Right cardiac atrium (tissue), 5 donors: ENCODE results near the gene NUP37. TPM values are rescaled to one million over a fixed set of nuclear protein-coding genes. Genes with fewer than 3 reads are reported as not detected.

Experiments used
- ATAC-seq, 2 donors: fragments of 200-7000 bp; cut with Tn5 transposase; one replicate each; pipeline versions ENCODE4 v1.8.0 to v1.9.1; 2020; ENCODE audit warnings: moderate library complexity in 2 of 2, mild to moderate bottlenecking in 1 of 2
- DNase-seq, 3 donors: peaks; one replicate each; pipeline ENCODE4 v3.0.0-alpha.2; 2020
- H3K27ac ChIP-seq: one replicate; pipeline ENCODE4 v1.5.1; 2013; ENCODE audit warnings: mild to moderate bottlenecking, low read length, control low read depth, moderate library complexity
- H3K27me3 ChIP-seq: one replicate; pipeline ENCODE4 v1.6.1; 2013; ENCODE audit not compliant: control insufficient read depth, insufficient read depth
- H3K4me1 ChIP-seq: one replicate; pipeline ENCODE4 v1.6.1; 2013; ENCODE audit warnings: low read length; ENCODE audit not compliant: control insufficient read depth, insufficient read depth
- H3K4me3 ChIP-seq: one replicate; pipeline ENCODE4 v1.5.1; 2013; ENCODE audit warnings: low read length, control low read depth
- H3K9me3 ChIP-seq: one replicate; pipeline ENCODE4 v1.6.1; 2013; ENCODE audit warnings: low read length; ENCODE audit not compliant: control insufficient read depth
- WGBS: extraction: QIAGEN DNeasy Blood & Tissue Kit; methylation state at CpG from one replicate; pipeline ENCODE4 v1.1.7; 2013; 5-methylcytosine and 5-hydroxymethylcytosine counted together
- intact Hi-C, 4 donors: fragments of 100-400 bp; cut with DNase I; formaldehyde crosslinking; loops; one replicate each; pipeline versions ENCODE4 v1.11.0 to v1.14.0; 2022 to 2023
- polyA plus RNA-seq: library from polyadenylated mRNA; stranded (reverse); fragments of 200-250 nt; gene quantifications from one replicate; pipeline ENCODE4 v1.2.3, GENCODE V29; 2013
- total RNA-seq, 4 donors: library from RNA; stranded (reverse); fragmentation: NEBNext Ultra II Directional; extraction: Animal tissue kit (Norgen Biotek cat#: 25700); gene quantifications; one replicate each; pipeline ENCODE4 v1.2.1, GENCODE V29; 2021
- donor health status: healthy with polysubstance abuse.
- donor health status: DM: no; HTN: yes; CAD: no.
- donor health status: DM: no; HTN: no; CAD: no.
- donor health status: DM: no; HTN: yes; CAD: no; lungs with severe emphysema.
- donor health status: DM: yes; HTN: yes; CAD: no.

NUP37 gene
- total and polyA plus RNA-seq, 5 donors, result 13.3 to 18.3 (median 17.0) TPM

DNA sequence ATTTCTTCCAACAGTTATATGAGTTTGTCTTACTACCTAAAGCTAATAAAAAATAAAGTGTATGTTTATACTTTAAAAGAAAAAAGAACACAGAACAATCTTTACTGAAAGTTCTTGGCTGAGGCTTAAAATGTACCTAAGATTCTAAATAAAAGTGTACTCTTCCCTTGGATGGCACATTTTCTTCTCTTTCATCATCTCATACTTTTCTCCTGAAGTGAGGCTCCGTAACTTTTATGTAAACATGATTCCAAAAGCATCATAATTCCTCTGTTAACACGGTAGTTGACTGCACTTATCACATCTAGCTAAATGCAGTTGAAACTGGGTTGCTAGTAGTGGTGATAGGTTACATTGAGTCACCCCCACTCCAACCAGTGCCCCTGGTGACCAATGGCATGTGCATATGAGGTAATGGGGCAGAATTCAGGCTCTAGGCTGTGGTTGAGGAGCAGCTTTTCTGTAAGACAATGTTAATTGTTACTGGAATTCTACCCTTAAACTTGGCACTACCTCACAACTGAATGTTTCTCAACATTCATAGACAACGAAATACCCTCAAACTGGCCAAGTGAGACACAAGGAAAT lies 96.5 kb downstream of the NUP37 start:
- no peak for ATAC-seq

More for the DNA sequence above, 96.5 kb downstream of the NUP37 start:
- Histone ChIP-seq H3K4me3 (no peak overlapping the region), H3K27me3 (no peaks in the 10 kb centered on the region), H3K27ac (no peak overlapping the region), H3K9me3 (no peaks in the 10 kb centered on the region), H3K4me1 (no peaks in the 10 kb centered on the region)
- intact Hi-C loops, result no loop called here
- DNase-seq, result no peak
- WGBS, result 85% methylated on average over 3 of the region's 3 CpGs

Other genes starting within 250 kb of the NUP37 start
- gene DRAM1, start 242.5 kb downstream of the NUP37 start, total RNA-seq, result 10 to 100 TPM in 1 of 4 donors, 1 to 10 TPM in 3; 6.3 to 13.3 (median 9.0) TPM
- gene DRAM1, start 242.5 kb downstream of the NUP37 start, polyA plus RNA-seq, result 4.7 TPM
- gene WASHC3, start 58.1 kb downstream of the NUP37 start, total RNA-seq, result 10 to 100 TPM; 35.3 to 43.7 (median 36.7) TPM
- 57.7 TPM for gene WASHC3, start 58.1 kb downstream of the NUP37 start, polyA plus RNA-seq
- gene PARPBP, start 69 bp upstream of the NUP37 start, total RNA-seq, result 1 to 10 TPM in 1 of 4 donors, under 1 TPM in 3; 0.47 to 1.3 (median 0.81) TPM
- gene PARPBP, start 69 bp upstream of the NUP37 start, polyA plus RNA-seq, result 0.43 TPM
- gene PMCH, start 77.7 kb upstream of the NUP37 start, total RNA-seq, result not detected
- gene PMCH, start 77.7 kb upstream of the NUP37 start, polyA plus RNA-seq, result not detected